ENCODE data around the gene FMN1.

The FMN1 gene

DNA sequence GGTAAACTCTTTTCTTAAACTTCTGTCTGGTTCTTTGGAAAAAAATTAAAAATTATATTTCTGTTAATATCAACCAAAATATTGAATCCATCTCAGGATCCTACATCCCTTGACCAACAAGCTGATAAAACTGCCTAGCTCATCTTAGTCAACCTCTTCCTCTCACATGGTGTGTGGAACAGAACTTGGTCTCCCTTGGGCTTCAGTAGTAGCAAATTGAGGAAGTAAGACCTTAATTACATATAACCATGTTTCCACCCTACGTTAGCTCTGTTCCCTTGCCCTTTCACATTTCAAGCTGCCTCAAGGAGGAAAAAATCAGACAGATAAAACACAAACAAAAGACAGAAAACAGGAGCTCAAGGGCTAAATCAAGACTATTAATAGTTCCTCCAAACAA, 360.4 kb downstream of the FMN1 start:
- Histone ChIP-seq H3K36me3 (ENCODE audit: insufficient read depth, low read length) (no peaks in the 10 kb centered on the region), H3K4me1 (ENCODE audit: control insufficient read depth, insufficient read depth, low read length, unreplicated experiment) (peaks cover 60% of the 10 kb centered on the region), H2AFZ (ENCODE audit: low read length, unreplicated experiment) (no peak overlapping the region), H3K79me2 (ENCODE audit: control insufficient read depth, insufficient read depth, low read length, unreplicated experiment) (peaks cover 2% of the 10 kb centered on the region), H3K27ac (ENCODE audit: low read depth, low read length) (peak overlapping the region; percentile 79), H3K4me3 (ENCODE audit: low read depth, low read length) (no peak overlapping the region), H3K27me3 (ENCODE audit: insufficient read depth, low read length) (no peaks in the 10 kb centered on the region)

DNA sequence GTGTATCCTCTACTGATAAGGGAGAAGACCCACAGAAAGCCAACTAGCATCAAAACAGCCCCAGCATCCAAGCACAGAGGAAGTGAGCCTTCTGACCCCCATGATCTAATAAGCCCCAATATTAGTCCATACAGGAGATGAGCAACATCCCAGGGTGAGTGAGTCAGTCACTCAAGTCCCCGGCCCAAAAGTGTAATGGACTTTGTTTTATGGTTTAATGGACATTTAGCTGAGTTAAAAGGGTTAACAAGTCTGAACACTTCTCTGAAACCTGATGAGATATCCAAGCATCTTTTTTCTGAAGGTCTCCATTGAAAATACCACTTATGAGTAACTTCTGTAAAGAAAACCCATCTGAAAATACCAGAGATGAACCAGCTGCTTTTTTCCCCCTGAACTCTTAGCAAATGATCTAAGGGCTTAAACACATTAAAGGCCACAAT, 361.1 kb downstream of the FMN1 start:
- Histone ChIP-seq H3K36me3 (ENCODE audit: insufficient read depth, low read length) (no peaks in the 10 kb centered on the region), H2AFZ (ENCODE audit: low read length, unreplicated experiment) (peak overlapping the region; percentile 46), H3K79me2 (ENCODE audit: control insufficient read depth, insufficient read depth, low read length, unreplicated experiment) (no peaks in the 10 kb centered on the region), H3K27me3 (ENCODE audit: insufficient read depth, low read length) (no peaks in the 10 kb centered on the region), H3K27ac (ENCODE audit: low read depth, low read length) (peak overlapping the region; percentile 79), H3K4me3 (ENCODE audit: low read depth, low read length) (no peak overlapping the region; the same call in 1 of the 2 replicates), H3K4me1 (ENCODE audit: control insufficient read depth, insufficient read depth, low read length, unreplicated experiment) (peaks cover 58% of the 10 kb centered on the region)

DNA sequence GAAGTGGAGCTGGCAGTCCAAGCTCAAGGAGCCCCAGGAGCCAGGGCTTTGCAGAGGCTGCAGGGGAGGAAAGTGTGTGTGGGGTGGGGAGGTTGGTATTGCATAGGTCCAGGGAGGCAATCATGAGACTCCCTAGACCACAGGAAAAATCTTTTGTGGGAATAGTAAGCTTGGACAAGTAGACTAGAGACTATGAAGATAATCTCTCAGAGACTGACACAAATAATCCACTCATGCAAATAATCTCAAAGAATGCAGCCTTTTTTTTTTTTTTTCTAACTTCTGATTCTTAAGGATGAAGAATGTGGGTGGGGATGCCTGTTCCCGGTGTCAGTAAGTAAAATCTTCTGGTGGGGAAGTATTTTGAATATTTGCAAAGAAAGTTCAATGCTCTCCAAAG, 363.0 kb downstream of the FMN1 start:
- Histone ChIP-seq H3K4me3 (ENCODE audit: low read depth, low read length) (no peak overlapping the region), H3K36me3 (ENCODE audit: insufficient read depth, low read length) (no peaks in the 10 kb centered on the region), H2AFZ (ENCODE audit: low read length, unreplicated experiment) (no peak overlapping the region), H3K27me3 (ENCODE audit: insufficient read depth, low read length) (no peaks in the 10 kb centered on the region), H3K4me1 (ENCODE audit: control insufficient read depth, insufficient read depth, low read length, unreplicated experiment) (peaks cover 62% of the 10 kb centered on the region), H3K27ac (ENCODE audit: low read depth, low read length) (peak overlapping the region; percentile 0; the same call in 1 of the 2 replicates), H3K79me2 (ENCODE audit: control insufficient read depth, insufficient read depth, low read length, unreplicated experiment) (no peaks in the 10 kb centered on the region)

DNA sequence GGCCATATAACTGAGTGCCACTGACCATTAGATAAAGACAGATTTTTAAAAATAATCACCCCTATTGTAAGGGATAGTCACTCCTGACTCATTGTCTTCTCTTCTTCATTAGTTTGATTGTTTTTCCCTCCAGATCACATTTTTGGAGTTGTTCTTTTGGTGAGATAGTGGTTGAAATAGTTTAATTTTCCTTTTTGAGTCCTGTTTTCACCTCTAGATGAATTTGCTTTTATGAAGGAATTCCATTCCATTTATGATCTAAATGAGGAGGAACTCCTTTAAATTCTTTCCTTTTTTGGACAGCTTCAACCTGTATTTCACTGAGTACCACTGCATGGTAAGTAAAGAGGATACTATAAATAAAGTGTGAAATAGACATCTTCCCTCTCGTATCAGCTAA, 364.3 kb downstream of the FMN1 start:
- Histone ChIP-seq H3K27me3 (ENCODE audit: insufficient read depth, low read length) (no peaks in the 10 kb centered on the region), H3K79me2 (ENCODE audit: control insufficient read depth, insufficient read depth, low read length, unreplicated experiment) (no peaks in the 10 kb centered on the region), H3K4me3 (ENCODE audit: low read depth, low read length) (no peak overlapping the region), H3K4me1 (ENCODE audit: control insufficient read depth, insufficient read depth, low read length, unreplicated experiment) (peaks cover 75% of the 10 kb centered on the region), H2AFZ (ENCODE audit: low read length, unreplicated experiment) (no peak overlapping the region), H3K27ac (ENCODE audit: low read depth, low read length) (peak overlapping the region; percentile 97), H3K36me3 (ENCODE audit: insufficient read depth, low read length) (no peaks in the 10 kb centered on the region)

DNA sequence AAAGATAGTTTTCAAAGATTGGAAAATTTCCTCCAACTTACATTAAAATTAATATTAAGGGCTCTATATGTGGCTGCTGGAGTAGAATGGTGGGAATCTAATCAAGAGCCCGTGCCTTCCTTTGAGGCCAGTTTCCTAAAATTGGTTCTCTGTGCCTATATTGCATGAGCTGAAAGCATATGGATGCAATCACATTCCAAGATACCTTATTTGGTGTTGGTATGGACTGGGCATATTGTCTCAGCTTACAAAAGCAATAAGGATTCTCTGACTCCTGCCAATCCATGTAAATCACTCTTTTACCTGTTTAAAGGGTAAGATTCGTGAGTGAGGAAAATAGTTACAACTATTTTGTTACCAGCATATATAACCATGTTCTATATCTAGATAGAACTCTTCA, 365.1 kb downstream of the FMN1 start:
- H3K27me3 ChIP-seq (ENCODE audit: insufficient read depth, low read length): no peaks in the 10 kb centered on the region
- no peaks in the 10 kb centered on the region for H3K79me2 ChIP-seq (ENCODE audit: control insufficient read depth, insufficient read depth, low read length, unreplicated experiment)
- H3K4me3 ChIP-seq (ENCODE audit: low read depth, low read length): no peak overlapping the region
- H3K36me3 ChIP-seq (ENCODE audit: insufficient read depth, low read length): no peaks in the 10 kb centered on the region
- H2AFZ ChIP-seq (ENCODE audit: low read length, unreplicated experiment): no peak overlapping the region
- H3K27ac ChIP-seq (ENCODE audit: low read depth, low read length): peak overlapping the region; percentile 97
- peaks cover 80% of the 10 kb centered on the region for H3K4me1 ChIP-seq (ENCODE audit: control insufficient read depth, insufficient read depth, low read length, unreplicated experiment)

DNA sequence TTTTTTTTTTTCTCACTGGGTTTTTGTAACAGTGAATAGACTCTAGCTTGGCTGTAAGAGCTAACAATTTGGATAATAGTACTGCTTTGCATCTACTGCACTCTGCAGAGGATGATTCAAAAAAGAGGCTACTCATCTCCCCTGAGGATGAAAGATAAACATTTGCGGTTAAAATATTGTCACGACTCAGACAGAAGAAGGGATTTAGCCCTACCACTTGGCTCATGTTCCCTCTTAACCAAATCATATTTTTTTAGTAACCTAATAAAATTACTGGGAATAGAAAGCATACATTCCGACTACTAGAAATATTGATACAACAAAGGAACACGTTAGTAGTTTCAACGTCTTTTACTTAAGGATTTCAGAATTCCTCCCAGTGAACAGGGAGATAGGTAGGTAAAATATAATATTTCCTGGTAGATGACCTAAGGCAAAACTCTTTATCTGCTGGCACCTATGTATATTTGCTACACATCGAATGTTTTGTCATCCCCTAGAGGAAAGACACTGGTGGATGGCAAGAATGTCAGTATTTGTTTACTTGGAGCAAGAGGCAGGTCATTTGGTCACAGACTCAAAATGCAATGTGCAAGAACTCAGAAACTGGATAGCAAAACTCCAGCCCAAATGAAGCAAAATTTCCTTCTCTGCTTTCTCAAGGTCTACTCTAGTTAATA, 365.9 kb downstream of the FMN1 start:
- Histone ChIP-seq H3K27me3 (ENCODE audit: insufficient read depth, low read length) (no peaks in the 10 kb centered on the region), H3K4me3 (ENCODE audit: low read depth, low read length) (peak overlapping the region; percentile 48), H3K4me1 (ENCODE audit: control insufficient read depth, insufficient read depth, low read length, unreplicated experiment) (peaks cover 80% of the 10 kb centered on the region), H3K79me2 (ENCODE audit: control insufficient read depth, insufficient read depth, low read length, unreplicated experiment) (no peaks in the 10 kb centered on the region), H3K27ac (ENCODE audit: low read depth, low read length) (peak overlapping the region; percentile 97), H3K36me3 (ENCODE audit: insufficient read depth, low read length) (no peaks in the 10 kb centered on the region), H2AFZ (ENCODE audit: low read length, unreplicated experiment) (no peak overlapping the region)

DNA sequence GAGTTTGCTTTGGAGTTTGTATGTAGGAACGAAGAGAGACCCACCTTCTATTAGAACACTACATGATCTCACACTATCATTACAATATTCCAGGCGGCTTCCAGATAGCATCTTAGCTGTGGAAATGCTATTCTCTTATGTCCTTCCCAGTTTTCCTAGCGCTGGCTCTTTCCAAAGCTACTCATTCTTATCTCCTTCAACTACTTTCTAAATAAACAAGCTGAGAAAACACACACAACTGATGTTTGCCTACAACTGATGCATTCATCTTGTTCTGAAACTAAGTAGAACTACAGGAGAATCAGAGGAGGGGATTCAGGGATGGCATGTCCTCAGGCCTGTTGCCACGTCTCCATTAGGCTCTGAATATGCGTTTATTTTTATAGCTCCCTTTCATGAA, 367.8 kb downstream of the FMN1 start:
- no peak overlapping the region for H2AFZ ChIP-seq (ENCODE audit: low read length, unreplicated experiment)
- H3K79me2 ChIP-seq (ENCODE audit: control insufficient read depth, insufficient read depth, low read length, unreplicated experiment): no peaks in the 10 kb centered on the region
- peaks cover 70% of the 10 kb centered on the region for H3K4me1 ChIP-seq (ENCODE audit: control insufficient read depth, insufficient read depth, low read length, unreplicated experiment)
- H3K27ac ChIP-seq (ENCODE audit: low read depth, low read length): peak overlapping the region; percentile 97
- no peak overlapping the region for H3K4me3 ChIP-seq (ENCODE audit: low read depth, low read length)
- H3K27me3 ChIP-seq (ENCODE audit: insufficient read depth, low read length): no peaks in the 10 kb centered on the region
- no peaks in the 10 kb centered on the region for H3K36me3 ChIP-seq (ENCODE audit: insufficient read depth, low read length)

DNA sequence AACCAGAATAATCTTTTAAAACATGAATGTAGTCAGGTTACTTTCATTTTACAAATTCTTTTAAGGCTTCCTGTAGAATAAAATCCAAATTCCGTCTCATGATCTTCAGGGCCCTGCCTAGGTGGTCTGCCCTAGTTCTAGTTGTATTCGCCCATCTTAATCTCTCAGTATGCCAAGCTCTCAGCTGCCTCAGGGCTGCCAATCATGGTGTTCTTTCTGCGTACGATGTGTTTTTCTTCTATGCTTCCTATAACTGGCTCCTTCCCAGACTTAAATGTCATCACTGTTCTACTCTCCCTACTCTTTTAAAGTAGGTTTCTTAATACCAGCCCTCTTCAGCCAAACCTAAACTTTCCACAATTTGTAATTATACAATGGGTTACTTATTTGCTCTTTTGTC, 369.3 kb downstream of the FMN1 start:
- peak overlapping the region; percentile 97 for H3K27ac ChIP-seq (ENCODE audit: low read depth, low read length)
- H2AFZ ChIP-seq (ENCODE audit: low read length, unreplicated experiment): peak overlapping the region; percentile 62
- H3K4me1 ChIP-seq (ENCODE audit: control insufficient read depth, insufficient read depth, low read length, unreplicated experiment): peaks cover 64% of the 10 kb centered on the region
- no peaks in the 10 kb centered on the region for H3K79me2 ChIP-seq (ENCODE audit: control insufficient read depth, insufficient read depth, low read length, unreplicated experiment)
- H3K4me3 ChIP-seq (ENCODE audit: low read depth, low read length): peak overlapping the region; percentile 62
- no peaks in the 10 kb centered on the region for H3K36me3 ChIP-seq (ENCODE audit: insufficient read depth, low read length)
- H3K27me3 ChIP-seq (ENCODE audit: insufficient read depth, low read length): no peaks in the 10 kb centered on the region

DNA sequence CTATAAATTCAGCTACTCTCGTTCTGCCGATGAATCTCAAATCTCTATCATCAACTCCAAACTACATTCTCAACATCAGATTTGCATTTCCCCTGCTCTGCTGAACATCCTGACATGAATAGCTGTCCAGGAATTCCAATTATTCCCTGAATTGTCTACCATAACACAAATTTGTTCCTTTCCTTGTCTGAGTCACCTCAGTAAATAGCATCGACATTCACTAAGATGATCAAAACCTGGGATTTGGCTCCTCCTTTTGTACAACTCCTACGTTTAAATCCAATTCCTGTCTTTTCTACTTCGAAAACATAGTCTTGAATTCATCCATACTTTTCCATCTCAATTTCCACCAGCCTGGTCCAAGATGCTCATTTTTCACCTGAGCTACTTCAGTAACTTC, 369.7 kb downstream of the FMN1 start:
- Histone ChIP-seq H2AFZ (ENCODE audit: low read length, unreplicated experiment) (peak overlapping the region; percentile 62), H3K27ac (ENCODE audit: low read depth, low read length) (peak overlapping the region; percentile 97), H3K4me3 (ENCODE audit: low read depth, low read length) (peak overlapping the region; percentile 62), H3K4me1 (ENCODE audit: control insufficient read depth, insufficient read depth, low read length, unreplicated experiment) (peaks cover 64% of the 10 kb centered on the region), H3K27me3 (ENCODE audit: insufficient read depth, low read length) (no peaks in the 10 kb centered on the region), H3K79me2 (ENCODE audit: control insufficient read depth, insufficient read depth, low read length, unreplicated experiment) (no peaks in the 10 kb centered on the region), H3K36me3 (ENCODE audit: insufficient read depth, low read length) (no peaks in the 10 kb centered on the region)

DNA sequence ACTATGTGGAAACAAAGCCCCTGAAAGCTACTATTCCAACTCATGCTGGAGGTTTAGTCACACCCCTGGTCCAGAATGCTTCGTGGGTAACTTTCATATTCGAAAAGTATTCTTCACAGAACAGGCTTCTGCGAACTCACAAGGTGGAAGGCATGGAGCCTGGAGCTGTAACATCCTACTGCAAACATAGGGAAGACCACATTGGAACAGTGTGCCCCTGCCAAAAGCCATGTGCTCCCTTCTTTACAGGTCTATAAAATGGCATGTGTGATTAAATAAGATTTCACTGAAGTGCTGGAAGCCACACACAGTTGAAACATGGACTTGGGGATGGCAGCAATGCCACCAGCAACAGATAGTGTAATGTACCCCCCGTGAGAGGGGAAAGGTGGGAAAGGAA, 370.8 kb downstream of the FMN1 start:
- Histone ChIP-seq H3K79me2 (ENCODE audit: control insufficient read depth, insufficient read depth, low read length, unreplicated experiment) (no peaks in the 10 kb centered on the region), H3K27ac (ENCODE audit: low read depth, low read length) (peak overlapping the region; percentile 97)

DNA sequence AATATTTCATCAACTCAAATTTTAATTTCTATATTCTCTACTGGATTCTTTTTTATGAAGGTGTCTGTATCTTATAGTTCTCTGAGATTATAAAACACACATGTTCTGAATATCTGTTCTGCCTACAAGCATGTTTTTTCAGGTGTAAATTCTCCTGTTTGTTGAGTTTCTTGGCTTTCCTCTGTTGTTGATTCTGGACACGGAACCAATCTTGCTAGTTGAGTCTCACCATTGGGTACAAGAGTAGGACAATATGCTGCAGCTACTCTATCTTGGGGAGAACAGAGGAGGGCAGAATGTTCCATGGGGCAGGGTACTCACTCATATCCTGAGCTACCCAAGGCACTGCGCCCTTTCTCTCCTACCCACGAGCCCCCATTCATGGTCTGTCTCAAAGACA, 371.8 kb downstream of the FMN1 start:
- Histone ChIP-seq H3K36me3 (ENCODE audit: insufficient read depth, low read length) (no peaks in the 10 kb centered on the region), H3K79me2 (ENCODE audit: control insufficient read depth, insufficient read depth, low read length, unreplicated experiment) (no peaks in the 10 kb centered on the region), H3K4me3 (ENCODE audit: low read depth, low read length) (no peak overlapping the region), H3K27ac (ENCODE audit: low read depth, low read length) (0 out of 2 replicates have a peak overlapping the region, but pooled peaks have one; percentile 5), H2AFZ (ENCODE audit: low read length, unreplicated experiment) (no peak overlapping the region), H3K4me1 (ENCODE audit: control insufficient read depth, insufficient read depth, low read length, unreplicated experiment) (peaks cover 63% of the 10 kb centered on the region), H3K27me3 (ENCODE audit: insufficient read depth, low read length) (no peaks in the 10 kb centered on the region)

More for the DNA sequence above, 370.8 kb downstream of the FMN1 start:
- Histone ChIP-seq H3K27me3 (ENCODE audit: insufficient read depth, low read length) (no peaks in the 10 kb centered on the region), H3K4me1 (ENCODE audit: control insufficient read depth, insufficient read depth, low read length, unreplicated experiment) (peaks cover 62% of the 10 kb centered on the region), H3K4me3 (ENCODE audit: low read depth, low read length) (no peak overlapping the region), H2AFZ (ENCODE audit: low read length, unreplicated experiment) (no peak overlapping the region), H3K36me3 (ENCODE audit: insufficient read depth, low read length) (no peaks in the 10 kb centered on the region)
